ENCODE results near the gene HEATR1.
A peak's percentile ranks its signal among the peaks of the same experiment; 100 is the strongest.

The HEATR1 gene

GRCh38 chr1:236535190-236535589 lies 69.1 kb downstream of the HEATR1 start:
- Histone ChIP-seq H3K27me3 (ENCODE audit: control insufficient read depth, insufficient read depth, low read length) (no peaks in the 10 kb centered on the region), H3K9me3 (ENCODE audit: control insufficient read depth, insufficient read depth, low read length) (no peaks in the 10 kb centered on the region), H3K36me3 (ENCODE audit: control insufficient read depth, insufficient read depth, low read length) (no peaks in the 10 kb centered on the region), H3K4me3 (ENCODE audit: low read depth, low read length) (no peak overlapping the region), H3K9ac (ENCODE audit: low read depth, low read length) (no peak overlapping the region), H3K4me1 (ENCODE audit: control insufficient read depth, insufficient read depth, low read length) (no peaks in the 10 kb centered on the region)

GRCh38 chr1:236534151-236534651 lies 70.1 kb downstream of the HEATR1 start:
- no peaks in the 10 kb centered on the region for H3K9me3 ChIP-seq (ENCODE audit: control insufficient read depth, insufficient read depth, low read length)
- H3K9ac ChIP-seq (ENCODE audit: low read depth, low read length) = no peak overlapping the region
- no peaks in the 10 kb centered on the region for H3K27me3 ChIP-seq (ENCODE audit: control insufficient read depth, insufficient read depth, low read length)
- no peaks in the 10 kb centered on the region for H3K36me3 ChIP-seq (ENCODE audit: control insufficient read depth, insufficient read depth, low read length)
- H3K4me1 ChIP-seq (ENCODE audit: control insufficient read depth, insufficient read depth, low read length) = no peaks in the 10 kb centered on the region
- no peak overlapping the region for H3K4me3 ChIP-seq (ENCODE audit: low read depth, low read length)

DNA sequence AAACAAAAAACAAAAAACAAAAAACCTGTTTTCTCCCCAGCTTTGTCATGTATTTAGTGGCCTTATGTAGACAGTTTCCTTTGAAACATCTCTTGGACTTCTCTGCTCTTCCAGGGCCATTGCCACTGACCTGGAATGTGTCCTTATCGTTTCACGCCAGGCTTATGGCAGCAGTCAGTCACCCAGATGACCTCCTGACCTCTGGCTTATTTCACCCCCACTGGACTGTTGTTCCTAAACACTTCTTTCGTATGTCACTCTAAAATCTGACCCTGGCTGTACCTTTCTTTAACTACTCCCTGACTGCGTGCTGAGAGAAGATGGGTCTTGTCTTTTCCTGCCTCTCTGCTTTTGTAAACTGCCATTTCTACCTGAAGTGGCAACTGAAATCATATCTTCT lies 71.5 kb downstream of the HEATR1 start:
- Histone ChIP-seq H3K36me3 (ENCODE audit: control insufficient read depth, insufficient read depth, low read length) (no peaks in the 10 kb centered on the region), H3K4me3 (ENCODE audit: low read depth, low read length) (no peak overlapping the region), H3K9me3 (ENCODE audit: control insufficient read depth, insufficient read depth, low read length) (no peaks in the 10 kb centered on the region), H3K27me3 (ENCODE audit: control insufficient read depth, insufficient read depth, low read length) (no peaks in the 10 kb centered on the region), H3K4me1 (ENCODE audit: control insufficient read depth, insufficient read depth, low read length) (no peaks in the 10 kb centered on the region), H3K9ac (ENCODE audit: low read depth, low read length) (no peak overlapping the region)

DNA sequence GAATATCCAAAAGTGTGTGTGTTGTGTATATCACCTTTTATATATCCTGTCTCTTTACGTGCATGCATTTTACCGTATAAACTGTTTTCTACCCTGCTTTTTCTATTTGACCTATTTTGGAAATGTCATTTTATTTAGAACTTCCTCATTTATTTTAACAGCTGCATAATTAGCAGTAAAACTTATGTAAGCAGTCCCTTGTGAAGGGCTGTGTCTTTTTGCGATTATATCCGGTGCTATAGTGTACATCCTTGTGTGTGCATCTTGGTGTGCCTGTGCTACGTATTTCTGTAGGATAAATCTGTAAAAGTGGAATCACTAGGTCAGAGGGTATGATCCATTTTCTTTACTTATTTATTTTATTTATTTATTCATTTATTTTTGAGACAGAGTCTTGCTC lies 73.4 kb downstream of the HEATR1 start:
- Histone ChIP-seq H3K9me3 (ENCODE audit: control insufficient read depth, insufficient read depth, low read length) (no peaks in the 10 kb centered on the region), H3K4me1 (ENCODE audit: control insufficient read depth, insufficient read depth, low read length) (no peaks in the 10 kb centered on the region), H3K36me3 (ENCODE audit: control insufficient read depth, insufficient read depth, low read length) (no peaks in the 10 kb centered on the region), H3K4me3 (ENCODE audit: low read depth, low read length) (no peak overlapping the region), H3K9ac (ENCODE audit: low read depth, low read length) (no peak overlapping the region), H3K27me3 (ENCODE audit: control insufficient read depth, insufficient read depth, low read length) (no peaks in the 10 kb centered on the region)

DNA sequence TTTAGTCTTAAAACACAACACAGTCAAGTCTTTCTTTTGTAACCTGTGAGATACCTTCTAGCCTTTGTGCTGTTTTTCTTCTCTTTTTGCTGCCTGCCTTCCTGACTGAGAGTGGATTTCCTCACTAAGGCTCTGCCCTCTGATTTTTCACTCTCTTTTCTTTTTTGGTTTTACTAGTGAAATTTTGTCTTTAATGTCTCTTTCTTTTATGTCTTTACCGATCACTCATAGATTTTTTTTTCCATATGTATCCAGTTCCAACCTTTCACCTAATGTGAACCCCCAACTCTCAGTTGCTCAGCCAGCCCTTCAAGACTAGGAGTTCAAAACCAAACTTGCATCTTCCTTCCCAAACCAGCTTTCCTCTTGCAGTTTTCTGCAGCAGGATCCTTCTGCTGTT lies 74.0 kb downstream of the HEATR1 start:
- no peak overlapping the region for H3K4me3 ChIP-seq (ENCODE audit: low read depth, low read length)
- no peaks in the 10 kb centered on the region for H3K4me1 ChIP-seq (ENCODE audit: control insufficient read depth, insufficient read depth, low read length)
- H3K36me3 ChIP-seq (ENCODE audit: control insufficient read depth, insufficient read depth, low read length) = no peaks in the 10 kb centered on the region
- H3K9ac ChIP-seq (ENCODE audit: low read depth, low read length) = no peak overlapping the region
- H3K9me3 ChIP-seq (ENCODE audit: control insufficient read depth, insufficient read depth, low read length) = no peaks in the 10 kb centered on the region
- no peaks in the 10 kb centered on the region for H3K27me3 ChIP-seq (ENCODE audit: control insufficient read depth, insufficient read depth, low read length)

GRCh38 chr1:236526079-236526478 lies 78.2 kb downstream of the HEATR1 start:
- no peaks in the 10 kb centered on the region for H3K9me3 ChIP-seq (ENCODE audit: control insufficient read depth, insufficient read depth, low read length)
- no peak overlapping the region for H3K4me3 ChIP-seq (ENCODE audit: low read depth, low read length)
- peaks cover 5% of the 10 kb centered on the region for H3K27me3 ChIP-seq (ENCODE audit: control insufficient read depth, insufficient read depth, low read length)
- no peaks in the 10 kb centered on the region for H3K4me1 ChIP-seq (ENCODE audit: control insufficient read depth, insufficient read depth, low read length)
- H3K9ac ChIP-seq (ENCODE audit: low read depth, low read length) = no peak overlapping the region
- no peaks in the 10 kb centered on the region for H3K36me3 ChIP-seq (ENCODE audit: control insufficient read depth, insufficient read depth, low read length)

GRCh38 chr1:236524895-236525184 lies 79.5 kb downstream of the HEATR1 start:
- Histone ChIP-seq H3K4me3 (ENCODE audit: low read depth, low read length) (peak overlapping the region; percentile 46), H3K27me3 (ENCODE audit: control insufficient read depth, insufficient read depth, low read length) (peaks cover 5% of the 10 kb centered on the region), H3K36me3 (ENCODE audit: control insufficient read depth, insufficient read depth, low read length) (no peaks in the 10 kb centered on the region), H3K4me1 (ENCODE audit: control insufficient read depth, insufficient read depth, low read length) (no peaks in the 10 kb centered on the region), H3K9ac (ENCODE audit: low read depth, low read length) (no peak overlapping the region), H3K9me3 (ENCODE audit: control insufficient read depth, insufficient read depth, low read length) (no peaks in the 10 kb centered on the region)

GRCh38 chr1:236524142-236524894 lies 80.0 kb downstream of the HEATR1 start:
- Histone ChIP-seq H3K27me3 (ENCODE audit: control insufficient read depth, insufficient read depth, low read length) (peaks cover 5% of the 10 kb centered on the region), H3K4me3 (ENCODE audit: low read depth, low read length) (peak overlapping the region; percentile 46), H3K9ac (ENCODE audit: low read depth, low read length) (peak overlapping the region; percentile 54), H3K36me3 (ENCODE audit: control insufficient read depth, insufficient read depth, low read length) (no peaks in the 10 kb centered on the region), H3K9me3 (ENCODE audit: control insufficient read depth, insufficient read depth, low read length) (no peaks in the 10 kb centered on the region), H3K4me1 (ENCODE audit: control insufficient read depth, insufficient read depth, low read length) (no peaks in the 10 kb centered on the region)

DNA sequence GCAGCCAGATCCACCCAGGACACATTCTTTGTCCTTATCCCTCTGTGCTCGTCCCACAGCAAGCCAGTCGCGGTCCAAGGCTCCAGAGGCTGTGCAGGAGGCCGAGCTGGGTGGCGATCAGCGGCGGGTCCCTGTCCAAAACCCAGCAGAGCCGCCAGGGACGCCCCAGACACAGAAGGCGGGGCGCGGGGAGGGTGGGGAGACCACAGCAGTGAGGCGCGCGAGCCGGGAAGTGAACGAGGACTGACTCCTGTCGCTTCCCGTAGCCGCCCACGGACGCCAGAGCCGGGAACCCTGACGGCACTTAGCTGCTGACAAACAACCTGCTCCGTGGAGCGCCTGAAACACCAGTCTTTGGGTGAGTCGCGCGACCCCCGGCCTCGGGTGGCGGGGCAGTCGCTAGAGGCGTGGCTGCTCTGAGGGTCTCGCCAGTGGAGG lies 80.6 kb downstream of the HEATR1 start, which contains the start of gene LGALS8:
TSS of gene LGALS8 (plus strand) at position 279 of the 438 bp plus-strand sequence. CDS start 2,089 bp downstream, outside the sequence.
- Histone ChIP-seq H3K36me3 (ENCODE audit: control insufficient read depth, insufficient read depth, low read length) (no peaks in the 10 kb centered on the region), H3K4me3 (ENCODE audit: low read depth, low read length) (peak within 1 kb of the TSS; percentile 46), H3K9me3 (ENCODE audit: control insufficient read depth, insufficient read depth, low read length) (no peaks in the 10 kb centered on the region), H3K27me3 (ENCODE audit: control insufficient read depth, insufficient read depth, low read length) (peaks cover 5% of the 10 kb centered on the region), H3K4me1 (ENCODE audit: control insufficient read depth, insufficient read depth, low read length) (no peaks in the 10 kb centered on the region), H3K9ac (ENCODE audit: low read depth, low read length) (peak within 1 kb of the TSS; percentile 54)

GRCh38 chr1:236522937-236523703 lies 81.2 kb downstream of the HEATR1 start:
- no peak overlapping the region for H3K9ac ChIP-seq (ENCODE audit: low read depth, low read length)

DNA sequence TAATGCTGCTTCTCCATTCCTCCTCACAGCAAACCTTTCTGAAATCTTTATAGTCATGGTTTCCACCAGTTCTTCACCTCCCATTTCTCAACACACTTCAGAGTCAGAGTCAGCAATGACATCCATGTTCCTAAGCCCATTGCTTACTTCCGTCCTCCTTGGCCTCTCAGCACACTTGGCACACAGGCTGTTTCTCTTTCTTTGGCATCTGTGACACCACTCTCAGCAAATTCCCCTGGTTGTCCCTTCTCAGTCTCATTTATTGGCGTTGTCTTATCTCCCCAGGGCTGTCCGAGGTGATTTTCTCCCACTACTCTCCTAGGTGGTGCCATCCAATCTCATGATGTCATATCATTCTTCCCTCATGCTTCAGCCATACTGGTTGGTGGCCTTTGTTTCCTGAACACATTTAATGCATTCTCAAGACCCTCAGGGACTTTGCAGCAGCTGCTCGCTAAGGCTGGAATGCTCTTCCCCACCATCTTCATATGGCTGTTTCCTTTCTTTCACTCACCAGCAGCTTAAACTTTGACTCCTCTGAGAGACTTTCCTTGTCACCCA lies 83.8 kb downstream of the HEATR1 start:
- Histone ChIP-seq H3K9me3 (ENCODE audit: control insufficient read depth, insufficient read depth, low read length) (no peaks in the 10 kb centered on the region), H3K27me3 (ENCODE audit: control insufficient read depth, insufficient read depth, low read length) (peaks cover 5% of the 10 kb centered on the region), H3K36me3 (ENCODE audit: control insufficient read depth, insufficient read depth, low read length) (no peaks in the 10 kb centered on the region), H3K9ac (ENCODE audit: low read depth, low read length) (no peak overlapping the region), H3K4me1 (ENCODE audit: control insufficient read depth, insufficient read depth, low read length) (no peaks in the 10 kb centered on the region), H3K4me3 (ENCODE audit: low read depth, low read length) (no peak overlapping the region)

More at GRCh38 chr1:236522937-236523703, 81.2 kb downstream of the HEATR1 start:
- H3K36me3 ChIP-seq (ENCODE audit: control insufficient read depth, insufficient read depth, low read length) = no peaks in the 10 kb centered on the region
- H3K27me3 ChIP-seq (ENCODE audit: control insufficient read depth, insufficient read depth, low read length) = peaks cover 5% of the 10 kb centered on the region
- no peaks in the 10 kb centered on the region for H3K9me3 ChIP-seq (ENCODE audit: control insufficient read depth, insufficient read depth, low read length)
- H3K4me3 ChIP-seq (ENCODE audit: low read depth, low read length) = peak overlapping the region; percentile 46
- no peaks in the 10 kb centered on the region for H3K4me1 ChIP-seq (ENCODE audit: control insufficient read depth, insufficient read depth, low read length)
